Measurements from ENCODE around the gene HJURP. TPM values are rescaled to one million over a fixed set of nuclear protein-coding genes. Genes with fewer than 3 reads are reported as not detected.

Gene HJURP
- total RNA-seq, 1 experiment from 2014 or later = 35.0 TPM

GRCh38 chr2:233799087-233799665 is 55.2 kb downstream of the HJURP start:
- intact Hi-C loops (cut with micrococcal nuclease; ENCODE audit: unreplicated experiment) = no loop called here
- no peak for TF ChIP-seq CTCF (IDR thresholded peaks at IDR 0.05; ENCODE audit: insufficient read depth in 1 of 2, low read depth in 1 of 2, low read length in 1 of 2, severe bottlenecking in 1 of 2, unreplicated experiment in 1 of 2)
- POLR2A ChIA-PET = no interaction called here
- H3K27me3 Mint-ChIP-seq (ENCODE audit: insufficient read depth, unreplicated experiment) = no peaks in the 10 kb centered on the region
- no peak for DNase-seq
- Histone ChIP-seq H3K4me3 (ENCODE audit: low read depth, low read length) (no peak overlapping the region), H3K4me1 (no peaks in the 10 kb centered on the region), H3K9me3 (no peaks in the 10 kb centered on the region), H3K27me3 (replicated peaks; ENCODE audit: control insufficient read depth, insufficient read depth, low read length) (no peaks in the 10 kb centered on the region), H3K36me3 (ENCODE audit: control insufficient read depth, insufficient read depth, low read length) (no peaks in the 10 kb centered on the region)
- no peak overlapping the region for H3K4me3 Mint-ChIP-seq (ENCODE audit: unreplicated experiment)
- H3K27ac Mint-ChIP-seq (ENCODE audit: unreplicated experiment) = no peak overlapping the region
- CTCF ChIA-PET = no interaction called here
- no peaks in the 10 kb centered on the region for H3K4me1 Mint-ChIP-seq (ENCODE audit: low read depth, unreplicated experiment)
- BruUV-seq (replicated peaks) = no TSS peak
- no peaks in the 10 kb centered on the region for H3K9me3 Mint-ChIP-seq (ENCODE audit: unreplicated experiment)
- H3K36me3 Mint-ChIP-seq (ENCODE audit: insufficient read depth, unreplicated experiment) = no peaks in the 10 kb centered on the region

- ChIA-PET POLR2A (no interaction called here), CTCF (no interaction called here)
- H3K4me3 Mint-ChIP-seq (ENCODE audit: unreplicated experiment) = no peak overlapping the region
- no peaks in the 10 kb centered on the region for H3K4me1 Mint-ChIP-seq (ENCODE audit: low read depth, unreplicated experiment)
- no peaks in the 10 kb centered on the region for H3K27me3 Mint-ChIP-seq (ENCODE audit: insufficient read depth, unreplicated experiment)
- H3K27ac Mint-ChIP-seq (ENCODE audit: unreplicated experiment) = no peak overlapping the region
- no peaks in the 10 kb centered on the region for H3K27me3 ChIP-seq (replicated peaks; ENCODE audit: control insufficient read depth, insufficient read depth, low read length)
- no peak for TF ChIP-seq CTCF (IDR thresholded peaks at IDR 0.05; ENCODE audit: insufficient read depth in 1 of 2, low read depth in 1 of 2, low read length in 1 of 2, severe bottlenecking in 1 of 2, unreplicated experiment in 1 of 2)
- no peaks in the 10 kb centered on the region for H3K9me3 ChIP-seq
- H3K36me3 Mint-ChIP-seq (ENCODE audit: insufficient read depth, unreplicated experiment) = no peaks in the 10 kb centered on the region
- H3K9me3 Mint-ChIP-seq (ENCODE audit: unreplicated experiment) = no peaks in the 10 kb centered on the region
- H3K4me3 ChIP-seq (ENCODE audit: low read depth, low read length) = no peak overlapping the region
- BruUV-seq (replicated peaks) = no TSS peak
- H3K4me1 ChIP-seq = no peaks in the 10 kb centered on the region
- DNase-seq = no peak
- no peaks in the 10 kb centered on the region for H3K36me3 ChIP-seq (ENCODE audit: control insufficient read depth, insufficient read depth, low read length)
- intact Hi-C loops (cut with micrococcal nuclease; ENCODE audit: unreplicated experiment) = no loop called here
These were observed 55.8 kb downstream of the HJURP start for GRCh38 chr2:233798335-233799086.

- H3K4me1 ChIP-seq = no peaks in the 10 kb centered on the region
- no peak for TF ChIP-seq CTCF (IDR thresholded peaks at IDR 0.05; ENCODE audit: insufficient read depth in 1 of 2, low read depth in 1 of 2, low read length in 1 of 2, severe bottlenecking in 1 of 2, unreplicated experiment in 1 of 2)
- Mint-ChIP-seq H3K36me3 (ENCODE audit: insufficient read depth, unreplicated experiment) (no peaks in the 10 kb centered on the region), H3K27ac (ENCODE audit: unreplicated experiment) (no peak overlapping the region), H3K4me3 (ENCODE audit: unreplicated experiment) (no peak overlapping the region), H3K27me3 (ENCODE audit: insufficient read depth, unreplicated experiment) (no peaks in the 10 kb centered on the region), H3K9me3 (ENCODE audit: unreplicated experiment) (no peaks in the 10 kb centered on the region), H3K4me1 (ENCODE audit: low read depth, unreplicated experiment) (no peaks in the 10 kb centered on the region)
- ChIA-PET POLR2A (no interaction called here), CTCF (no interaction called here)
- no TSS peak for BruUV-seq (replicated peaks)
- no peaks in the 10 kb centered on the region for H3K36me3 ChIP-seq (ENCODE audit: control insufficient read depth, insufficient read depth, low read length)
- intact Hi-C loops (cut with micrococcal nuclease; ENCODE audit: unreplicated experiment) = no loop called here
- H3K9me3 ChIP-seq = no peaks in the 10 kb centered on the region
- H3K27me3 ChIP-seq (replicated peaks; ENCODE audit: control insufficient read depth, insufficient read depth, low read length) = no peaks in the 10 kb centered on the region
- no peak for DNase-seq
- no peak overlapping the region for H3K4me3 ChIP-seq (ENCODE audit: low read depth, low read length)
These were observed 58.1 kb downstream of the HJURP start for GRCh38 chr2:233796254-233796653.

All from Caco-2 (cell line).